K562 (cell line): ENCODE measurements around the gene HDAC7. TPM values are rescaled to one million over a fixed set of nuclear protein-coding genes. Genes with fewer than 3 reads are reported as not detected.

Experiments used
- ATF7 ChIP-seq: fragments of 450-650 bp; IDR thresholded peaks from 2 replicates; pipeline ENCODE4 v1.7.1; 2014; ENCODE audit warnings: mild to moderate bottlenecking, moderate library complexity
- DDX20 ChIP-seq: fragments of 450-650 bp; IDR thresholded peaks from 2 replicates; pipeline ENCODE4 v1.6.1; 2016; ENCODE audit warnings: missing genetic modification characterization, low read depth, mild to moderate bottlenecking, missing compliant biosample characterization, moderate library complexity
- DMBX1 ChIP-seq: fragments of 250-450 bp; sonication (Bioruptor Pico); IDR thresholded peaks from 2 replicates; pipeline ENCODE4 v1.8.0; 2022; ENCODE audit warnings: inconsistent platforms, mild to moderate bottlenecking, moderate library complexity, borderline replicate concordance
- FOSL1 ChIP-seq: fragments of 200-800 bp; sonication (Bioruptor generic); conservative IDR thresholded peaks from 2 replicates; pipeline ENCODE4 v1.6.1; 2016; ENCODE audit warnings: missing genetic modification characterization, missing compliant biosample characterization
- HDAC8 ChIP-seq: fragments of 450-650 bp; IDR thresholded peaks from 2 replicates; pipeline ENCODE4 v1.6.1; 2016; ENCODE audit warnings: mild to moderate bottlenecking, missing genetic modification characterization, moderate library complexity, missing compliant biosample characterization
- MAFK ChIP-seq: IDR thresholded peaks from 2 replicates; pipeline ENCODE4 v1.6.1; 2011; ENCODE audit warnings: low read length, improper control_type of control experiment
- NRF1 ChIP-seq, 2 experiments: fragments of 450-650 bp; IDR thresholded peaks in 1 of 2; conservative IDR thresholded peaks in 1 of 2; 2 replicates each; pipeline ENCODE4 v1.6.1; 2014; ENCODE audit warnings: mild to moderate bottlenecking in 2 of 2
- NUFIP1 ChIP-seq: fragments of 450-650 bp; IDR thresholded peaks from 2 replicates; pipeline ENCODE4 v1.6.1; 2018; ENCODE audit not compliant: partially characterized antibody
- THAP12 ChIP-seq: fragments of 250-450 bp; sonication (Bioruptor Pico); IDR thresholded peaks from 2 replicates; pipeline ENCODE4 v1.9.0; 2021; ENCODE audit warnings: mild to moderate bottlenecking, inconsistent platforms
- ZMIZ1 ChIP-seq, 2 experiments: fragments of 150-350 bp in 1 of 2; IDR thresholded peaks; 2 replicates each; pipeline ENCODE4 v1.6.1; 2012 to 2016; ENCODE audit warnings: low read depth in 2 of 2, low read length in 2 of 2, mild to moderate bottlenecking in 1 of 2, moderate library complexity in 1 of 2
- ZNF311 ChIP-seq: fragments of 250-450 bp; sonication (Bioruptor Pico); IDR thresholded peaks from 2 replicates; pipeline ENCODE4 v1.4.0; 2020; ENCODE audit warnings: mild to moderate bottlenecking, moderate library complexity
- ZNF589 ChIP-seq: fragments of 200-800 bp; sonication (Bioruptor generic); IDR thresholded peaks from 2 replicates; pipeline ENCODE4 v1.6.1; 2016; ENCODE audit warnings: low read depth, missing genetic modification characterization, missing compliant biosample characterization
- polyA plus RNA-seq, 8 experiments: library from polyadenylated mRNA; depleted of rRNA in 4 of 8; stranded (reverse) in 5 of 8; unstranded in 3 of 8; fragments of >200 nt; fragmentation: Nextera tagmentation in 2 of 8; fragmentation: Illumina TruSeq in 1 of 8; extraction: Ambion mirVana in 2 of 8; extraction: Trizol in 1 of 8; gene quantifications; 2 replicates each; pipeline versions ENCODE4 v1.2.1 to v1.2.3, GENCODE V29; 2011 to 2014; ENCODE audit warnings: inconsistent platforms in 1 of 8, missing spikeins in 1 of 8
- total RNA-seq, 7 experiments: library from RNA; depleted of rRNA in 6 of 7; stranded (reverse); fragments of >200 nt in 6 of 7; fragmentation: Illumina TruSeq in 2 of 7; extraction: Trizol in 2 of 7; gene quantifications; 2 replicates each; pipeline versions ENCODE4 v1.2.1 to v1.2.3, GENCODE V29; 2011 to 2021; ENCODE audit warnings: low replicate concordance in 1 of 7

Gene HDAC7
- total and polyA plus RNA-seq, 9 of the 15 experiments (the other 6 are each of a cell fraction or from before 2014, with no cell fraction given) = 2.5 to 129 (median 31.1) TPM

- no peak for TF ChIP-seq THAP12 (CRISPR knock-in tag)
- no peak for TF ChIP-seq ZMIZ1 (IDR thresholded peaks at IDR 0.05; ENCODE audit: low read depth in 2 of 2, low read length in 2 of 2)
- TF ChIP-seq ATF7 = peak; percentile 97
- TF ChIP-seq MAFK = 0 out of 2 replicates have a peak, but pooled peaks have one; percentile 6
- peak in 1 of 2 experiments; percentile 35; a peak in 1 of 4 replicates for TF ChIP-seq NRF1 (conservative IDR thresholded peaks at IDR 0.05 in 1 of 2, IDR thresholded peaks at IDR 0.05 in 1 of 2)
- peak; percentile 91 for TF ChIP-seq FOSL1 (tag)
- no peak for TF ChIP-seq HDAC8
- TF ChIP-seq DMBX1 (CRISPR knock-in tag) = peak; percentile 79; the same call in 1 of the 2 replicates
- no peak for TF ChIP-seq NUFIP1
- no peak for TF ChIP-seq DDX20 (tag)
- TF ChIP-seq ZNF589 (CRISPR knock-in tag) = peak; percentile 46; the same call in 1 of the 2 replicates
- TF ChIP-seq ZNF311 (CRISPR knock-in tag) = no peak
These were observed 47.8 kb upstream of the HDAC7 start (continued) for GRCh38 chr12:47867495-47867941.
